ENCODE results near the gene ASB4. TPM values are rescaled to one million over a fixed set of nuclear protein-coding genes. Genes with fewer than 3 reads are reported as not detected.

The ASB4 gene
- total and polyA plus RNA-seq, 10 donors = 0.03 TPM; not detected in 9

DNA sequence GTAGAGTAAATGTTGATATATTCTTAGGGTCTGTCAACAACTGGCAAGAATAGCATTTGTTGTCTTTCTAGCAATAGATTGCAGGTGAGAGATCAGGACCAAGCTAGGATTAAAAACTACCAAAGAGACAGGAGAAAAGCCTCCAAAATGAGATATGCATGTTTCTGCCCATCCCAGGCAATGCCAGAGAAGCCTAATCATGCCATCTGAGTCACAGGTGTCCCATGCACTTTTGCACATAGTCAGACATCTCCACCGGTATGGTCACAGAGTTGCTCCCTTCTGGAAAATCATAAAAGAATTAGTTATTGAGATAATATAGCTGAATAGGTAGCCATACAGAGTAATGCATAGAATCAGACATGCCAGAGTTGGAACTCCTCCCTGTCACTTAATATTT, 59.9 kb downstream of the ASB4 start:
- Histone ChIP-seq H3K4me1 (peaks cover 0 to 33% (median 19%) of the 10 kb centered on the region in 6 donors), H3K27me3 (replicated peaks in 1 of 7) (no peaks in the 10 kb centered on the region), H3K4me3 (peak overlapping the region in 5 of 8 donors; percentile 3 to 55 (median 15)), H3K9me3 (no peaks in the 10 kb centered on the region), H3K27ac (peak overlapping the region in 6 of 8 donors; percentile 24 to 77 (median 72)), H3K36me3 (no peaks in the 10 kb centered on the region)
- TF ChIP-seq POLR2A (IDR thresholded peaks at IDR 0.05) (no peak), POLR2AphosphoS5 (IDR thresholded peaks at IDR 0.05) (no peak)
- TF ChIP-seq, protein P1, sequence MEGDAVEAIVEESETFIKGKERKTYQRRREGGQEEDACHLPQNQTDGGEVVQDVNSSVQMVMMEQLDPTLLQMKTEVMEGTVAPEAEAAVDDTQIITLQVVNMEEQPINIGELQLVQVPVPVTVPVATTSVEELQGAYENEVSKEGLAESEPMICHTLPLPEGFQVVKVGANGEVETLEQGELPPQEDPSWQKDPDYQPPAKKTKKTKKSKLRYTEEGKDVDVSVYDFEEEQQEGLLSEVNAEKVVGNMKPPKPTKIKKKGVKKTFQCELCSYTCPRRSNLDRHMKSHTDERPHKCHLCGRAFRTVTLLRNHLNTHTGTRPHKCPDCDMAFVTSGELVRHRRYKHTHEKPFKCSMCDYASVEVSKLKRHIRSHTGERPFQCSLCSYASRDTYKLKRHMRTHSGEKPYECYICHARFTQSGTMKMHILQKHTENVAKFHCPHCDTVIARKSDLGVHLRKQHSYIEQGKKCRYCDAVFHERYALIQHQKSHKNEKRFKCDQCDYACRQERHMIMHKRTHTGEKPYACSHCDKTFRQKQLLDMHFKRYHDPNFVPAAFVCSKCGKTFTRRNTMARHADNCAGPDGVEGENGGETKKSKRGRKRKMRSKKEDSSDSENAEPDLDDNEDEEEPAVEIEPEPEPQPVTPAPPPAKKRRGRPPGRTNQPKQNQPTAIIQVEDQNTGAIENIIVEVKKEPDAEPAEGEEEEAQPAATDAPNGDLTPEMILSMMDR (IDR thresholded peaks at IDR 0.05 in 8 of 11, conservative IDR thresholded peaks at IDR 0.05 in 3 of 11) = no peak
- no peak for DNase-seq
- intact Hi-C loops (cut with DNase I; ENCODE audit: low total_unique reads) = loop anchor here (10.0 kb wide), 1 partner anchor 49 kb away; the partner anchor contains the start of gene PDK4
- WGBS, 5 donors = 94 to 100% (median 95%) methylated on average over 1 of the region's 1 CpG

DNA sequence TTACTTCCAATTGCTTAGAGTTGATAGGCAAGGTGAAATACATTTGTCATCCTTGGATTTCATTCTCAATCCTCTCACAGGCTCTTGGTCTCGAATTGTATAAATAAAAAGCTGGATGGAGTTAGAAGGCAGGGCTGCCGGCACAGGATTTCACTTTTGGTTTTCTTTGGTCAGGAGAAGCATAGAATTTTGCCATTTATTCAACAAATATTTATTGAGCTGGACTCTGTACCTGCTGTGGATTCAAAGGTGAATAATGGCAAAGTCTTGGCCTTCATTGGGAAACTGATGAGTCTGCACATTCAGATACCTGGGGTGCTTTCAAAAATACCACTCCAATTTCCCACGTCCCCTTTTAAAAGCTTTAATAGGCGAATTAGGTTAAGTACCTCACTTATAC, 60.9 kb downstream of the ASB4 start:
- H3K27ac ChIP-seq = peak overlapping the region in 3 of 8 donors; percentile 5 to 73 (median 27)
- no peak for DNase-seq
- no peaks in the 10 kb centered on the region for H3K27me3 ChIP-seq (replicated peaks in 1 of 7)
- no peaks in the 10 kb centered on the region for H3K9me3 ChIP-seq
- intact Hi-C loops (cut with DNase I; ENCODE audit: low total_unique reads) = loop anchor here (10.0 kb wide), 1 partner anchor 48 kb away; the partner anchor contains the start of gene PDK4
- no peak overlapping the region for H3K4me3 ChIP-seq
- H3K36me3 ChIP-seq = no peaks in the 10 kb centered on the region
- WGBS, 5 donors = 71 to 91% (median 81%) methylated on average over 4 of the region's 4 CpGs
- TF ChIP-seq POLR2AphosphoS5 (IDR thresholded peaks at IDR 0.05) (no peak), POLR2A (IDR thresholded peaks at IDR 0.05) (no peak)
- TF ChIP-seq, protein P1 (IDR thresholded peaks at IDR 0.05 in 8 of 11, conservative IDR thresholded peaks at IDR 0.05 in 3 of 11) = no peak
- peaks cover 0 to 41% (median 21%) of the 10 kb centered on the region in 6 donors for H3K4me1 ChIP-seq

DNA sequence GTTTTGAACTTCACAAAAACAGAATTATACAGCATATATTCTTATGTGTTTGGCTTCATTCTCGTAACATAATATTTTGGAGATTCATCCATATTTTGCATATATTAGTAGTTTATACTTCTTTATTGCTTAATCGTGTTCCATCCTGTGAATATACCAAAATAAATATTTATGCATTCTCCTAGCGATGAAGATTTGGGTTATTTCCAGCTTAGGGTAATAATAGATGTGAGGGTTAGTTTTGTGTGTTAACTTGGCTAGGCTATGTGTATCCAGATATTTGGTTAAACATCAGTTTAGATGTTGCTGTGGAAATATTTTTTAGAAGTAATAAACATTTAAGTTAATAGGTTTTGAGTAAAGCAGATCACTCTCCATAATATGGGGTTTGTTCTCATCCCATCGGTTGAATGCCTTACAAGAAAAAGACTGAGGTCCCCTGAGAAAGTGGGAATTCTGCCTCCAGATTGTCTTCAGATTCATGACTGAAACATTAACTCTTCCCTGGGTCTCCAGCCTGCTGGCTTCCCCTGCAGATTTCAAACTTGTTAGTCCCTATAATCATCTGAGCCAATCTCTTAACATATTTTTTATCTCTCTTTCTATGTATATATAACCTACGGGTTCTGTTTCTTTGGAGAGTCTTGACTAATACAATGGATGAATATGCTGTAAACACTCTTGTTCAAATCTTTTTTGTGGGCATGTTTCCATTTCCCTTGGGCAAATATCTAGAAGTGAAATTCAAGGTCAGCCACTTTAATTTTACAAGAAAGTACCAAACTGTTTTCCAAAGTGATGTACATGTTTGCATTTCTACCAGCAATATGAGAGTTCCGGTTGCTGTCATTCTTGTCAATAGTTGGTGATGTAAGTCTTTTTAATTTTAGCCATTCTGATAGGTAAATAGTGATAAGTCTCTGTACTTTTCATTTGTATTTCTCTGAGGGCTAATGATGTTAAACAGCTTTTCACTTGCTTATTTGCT, 61.9 kb downstream of the ASB4 start:
- 71 to 86% (median 84%) methylated on average over 5 to 6 of the region's 6 CpGs for WGBS, 5 donors
- no peak for DNase-seq
- no peaks in the 10 kb centered on the region for H3K9me3 ChIP-seq
- intact Hi-C loops (cut with DNase I; ENCODE audit: low total_unique reads) = loop anchor here (10.0 kb wide), 1 partner anchor 47 kb away; the partner anchor contains the start of gene PDK4
- peak overlapping the region in 4 of 8 donors; percentile 4 to 27 (median 14) for H3K27ac ChIP-seq
- no peak for TF ChIP-seq POLR2A (IDR thresholded peaks at IDR 0.05)
- TF ChIP-seq, protein P1 (IDR thresholded peaks at IDR 0.05 in 8 of 11, conservative IDR thresholded peaks at IDR 0.05 in 3 of 11) = no peak
- no peak for TF ChIP-seq POLR2AphosphoS5 (IDR thresholded peaks at IDR 0.05)
- peaks cover 0 to 41% (median 21%) of the 10 kb centered on the region in 6 donors for H3K4me1 ChIP-seq
- no peaks in the 10 kb centered on the region for H3K36me3 ChIP-seq
- no peaks in the 10 kb centered on the region for H3K27me3 ChIP-seq (replicated peaks in 1 of 7)
- H3K4me3 ChIP-seq = no peak overlapping the region

Data from spleen (tissue), 11 donors.